T-helper 1 cell treated with Interleukin-12 subunit alpha and Interleukin-12 subunit beta and Interleukin-4 antibody, amounts not matched to agents 30 ng/mL and 1 ng/mL, for 36 hours (primary cell): Measurements from ENCODE around the gene ARID3C. TPM values are rescaled to one million over a fixed set of nuclear protein-coding genes. Genes with fewer than 3 reads are reported as not detected.

Experiments used
- intact Hi-C: fragments of 100-400 bp; cut with micrococcal nuclease; formaldehyde crosslinking; loops from one replicate; pipeline ENCODE4 v1.15.1; 2024
- total RNA-seq: library from RNA; stranded (reverse); gene quantifications from 2 replicates; pipeline ENCODE4 v1.2.3, GENCODE V29; 2022

Gene ARID3C, protein sequence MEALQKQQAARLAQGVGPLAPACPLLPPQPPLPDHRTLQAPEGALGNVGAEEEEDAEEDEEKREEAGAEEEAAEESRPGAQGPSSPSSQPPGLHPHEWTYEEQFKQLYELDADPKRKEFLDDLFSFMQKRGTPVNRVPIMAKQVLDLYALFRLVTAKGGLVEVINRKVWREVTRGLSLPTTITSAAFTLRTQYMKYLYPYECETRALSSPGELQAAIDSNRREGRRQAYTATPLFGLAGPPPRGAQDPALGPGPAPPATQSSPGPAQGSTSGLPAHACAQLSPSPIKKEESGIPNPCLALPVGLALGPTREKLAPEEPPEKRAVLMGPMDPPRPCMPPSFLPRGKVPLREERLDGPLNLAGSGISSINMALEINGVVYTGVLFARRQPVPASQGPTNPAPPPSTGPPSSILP
- 0.49 TPM in 1 of 2 replicates, not detected in the other for total RNA-seq

DNA sequence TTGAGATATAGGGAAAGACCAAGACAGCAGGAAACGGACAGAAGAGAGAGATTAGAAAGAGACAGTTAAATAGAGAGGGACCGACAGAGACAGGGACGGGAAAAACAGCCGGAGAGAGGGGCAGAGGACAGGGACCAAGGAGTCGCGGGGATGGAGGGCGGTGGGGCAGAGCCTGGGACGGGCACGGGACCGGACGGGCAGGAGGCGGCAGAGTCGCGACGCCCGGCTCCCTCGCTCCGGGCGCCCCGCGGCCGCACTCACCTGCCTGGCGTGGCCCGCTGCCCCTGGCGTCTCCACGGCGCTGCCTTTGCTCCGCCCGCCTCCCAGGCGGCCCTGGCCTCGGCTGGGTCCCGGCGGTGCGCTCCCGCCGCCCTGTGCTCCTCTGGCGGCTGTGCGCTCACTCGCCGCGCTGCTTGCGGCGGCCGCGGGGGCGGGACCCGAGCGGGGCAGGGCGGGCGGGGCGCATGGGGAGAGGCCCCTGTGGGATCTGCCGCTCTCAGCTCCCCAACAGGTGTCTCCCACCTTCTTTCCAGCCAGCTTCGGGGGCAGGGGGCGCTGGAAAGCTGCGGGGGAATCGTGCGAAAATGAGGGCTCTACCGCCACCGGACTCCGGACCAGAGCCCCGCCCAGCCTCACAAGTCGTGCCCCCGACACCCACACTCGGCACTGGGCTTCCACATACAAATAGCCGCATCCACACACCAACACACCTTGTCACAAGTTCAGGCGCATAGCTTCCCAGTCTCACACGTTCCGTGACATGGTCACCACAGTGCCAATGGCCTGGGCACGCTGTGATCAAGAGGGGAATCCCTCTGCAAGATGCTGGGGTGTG, at the start of gene ARID3C:
ARID3C (minus strand) TSS at position 411 of the 835 bp plus-strand sequence. CDS start 1,052 bp downstream, outside the sequence.
- intact Hi-C loops, result loop anchor here (1.0 to 10.0 kb wide), 4 partner anchors 9 to 1026 kb away; partner anchors contain the start of genes CCDC107, DCTN3, RMRP and RPP25L

DNA sequence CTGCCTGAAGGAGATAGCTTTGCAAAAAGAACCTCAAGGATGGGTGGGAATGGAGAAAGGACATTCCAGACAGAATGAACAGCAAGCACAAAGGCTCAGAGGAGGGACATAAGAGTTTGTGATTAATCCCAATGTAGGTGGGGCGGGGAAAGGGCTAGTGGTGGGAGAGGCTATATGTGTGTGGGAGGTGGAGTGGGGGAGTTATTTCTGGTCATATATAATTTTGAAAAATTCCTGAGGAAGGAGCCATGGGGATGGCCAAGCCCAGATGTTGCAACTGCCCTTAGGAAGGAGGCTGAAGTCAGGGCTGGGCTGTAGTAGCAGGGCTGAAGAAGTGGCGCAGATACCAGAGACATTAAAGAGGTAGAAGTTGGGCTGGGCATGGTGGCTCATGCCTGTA, 47.0 kb upstream of the ARID3C start:
- intact Hi-C loops, result loop anchor here (1.0 kb wide), 1 partner anchor 26 kb away; no protein-coding TSS in a partner anchor

DNA sequence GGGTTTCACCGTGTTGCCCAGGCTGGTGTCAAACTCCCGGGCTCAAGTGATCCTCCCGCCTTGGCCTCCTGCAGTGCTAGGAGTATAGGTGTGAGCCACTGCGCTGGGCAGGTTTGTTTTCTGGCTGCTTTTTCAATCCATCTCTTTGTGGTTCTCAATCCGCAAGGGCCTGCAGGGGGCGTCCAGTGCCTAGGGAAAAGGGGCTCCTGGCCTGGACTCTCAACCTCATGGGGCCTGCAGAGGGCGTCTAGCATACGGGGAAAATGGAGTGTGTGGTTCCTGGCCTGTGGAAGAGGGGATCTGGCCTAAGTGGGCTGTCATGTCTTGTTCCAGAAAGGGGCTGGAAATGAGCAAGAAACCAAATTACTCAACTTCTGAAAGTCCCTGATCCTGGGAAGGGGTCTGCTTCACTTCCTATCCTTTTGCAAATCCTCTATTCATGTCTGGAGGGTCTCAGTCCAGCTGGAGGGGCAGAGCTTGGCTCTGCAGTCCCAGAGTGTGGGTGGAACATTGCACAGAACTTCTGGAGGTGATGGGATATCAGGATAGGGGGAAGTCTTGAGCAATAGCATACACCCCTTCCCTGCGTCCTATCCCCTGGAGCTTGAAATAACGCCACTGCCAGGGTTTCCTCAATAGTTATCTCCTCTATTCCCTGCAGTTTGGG, 46.3 kb upstream of the ARID3C start:
- intact Hi-C loops, result loop anchor here (1.0 kb wide), 1 partner anchor 27 kb away; no protein-coding TSS in a partner anchor

DNA sequence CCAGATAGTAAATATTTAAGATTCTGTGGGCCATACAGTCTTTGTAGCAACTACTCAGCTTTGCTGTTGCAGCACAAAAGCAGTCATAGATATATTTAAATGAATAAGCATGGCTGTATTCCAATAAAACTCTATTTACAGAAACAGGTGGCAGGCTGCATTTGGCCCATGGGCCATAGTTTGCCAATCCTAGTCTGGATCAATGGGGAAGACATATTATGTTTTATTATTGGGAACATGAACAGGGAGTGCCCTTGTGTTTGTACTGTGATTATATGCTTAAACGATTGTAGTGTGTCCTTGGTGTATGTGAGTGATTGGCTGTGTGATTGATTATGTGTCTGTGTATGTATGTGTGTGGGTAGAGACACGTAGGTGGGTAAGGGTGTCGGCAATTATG, 45.6 kb upstream of the ARID3C start:
- intact Hi-C loops, result no loop called here

DNA sequence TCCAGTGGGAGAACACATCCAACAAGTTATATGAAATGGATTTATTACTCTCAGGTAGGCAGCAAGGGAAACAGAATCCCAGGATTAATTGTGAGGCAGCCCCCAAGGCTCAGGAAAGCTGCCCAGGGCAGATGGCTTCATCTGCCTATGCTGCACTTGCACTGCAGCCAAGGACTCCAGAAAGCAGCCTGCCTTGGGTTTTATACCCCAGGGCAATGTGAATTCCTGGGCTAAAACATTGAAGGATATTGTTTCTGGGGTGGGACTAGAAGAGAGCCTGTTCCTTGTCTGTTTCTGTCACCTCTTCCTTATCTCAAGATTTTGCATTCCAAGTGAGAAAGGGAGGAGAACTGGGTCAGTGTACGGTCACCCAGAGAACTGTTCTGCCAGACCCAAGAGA, 42.4 kb upstream of the ARID3C start:
- intact Hi-C loops, result no loop called here

DNA sequence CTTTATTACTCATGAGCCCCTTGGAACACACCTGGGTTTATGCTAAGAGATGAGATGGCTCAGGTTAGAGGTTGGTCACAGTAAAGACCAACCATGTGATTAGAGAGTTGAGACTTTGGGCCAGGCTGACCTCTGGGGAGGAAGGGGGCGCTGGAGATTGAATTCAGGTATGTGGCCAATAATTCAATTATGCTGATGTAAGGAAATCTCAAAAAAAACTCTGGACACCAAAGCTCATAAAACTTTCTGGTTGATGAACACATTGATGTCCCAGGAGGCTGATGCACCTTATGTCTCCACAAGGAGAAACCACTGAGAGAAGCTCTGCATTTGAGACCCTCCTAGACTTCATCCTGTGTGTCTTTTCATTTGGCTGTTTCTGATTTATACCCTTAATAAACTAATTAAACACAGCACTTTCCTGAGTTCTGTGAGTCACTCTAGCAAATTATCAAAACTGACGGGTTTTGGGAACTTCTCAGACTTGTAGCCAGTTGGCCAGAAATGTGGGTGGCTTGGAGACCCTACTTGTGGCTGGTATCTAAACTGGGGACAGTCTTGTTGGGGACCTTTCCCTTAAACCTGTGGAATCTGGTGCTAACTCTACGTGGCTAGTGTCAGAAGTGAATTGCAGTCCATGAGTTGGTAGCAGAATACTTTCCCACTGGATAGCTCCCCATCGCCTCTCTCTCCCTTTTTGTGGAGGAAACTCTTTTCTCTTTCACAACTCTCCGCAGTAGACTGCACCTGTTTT, 41.1 kb upstream of the ARID3C start:
- intact Hi-C loops, result loop anchor here (5.0 to 10.0 kb wide), 5 partner anchors 405 to 1198 kb away; partner anchors contain the start of genes CREB3, FANCG, NOL6 and TLN1

DNA sequence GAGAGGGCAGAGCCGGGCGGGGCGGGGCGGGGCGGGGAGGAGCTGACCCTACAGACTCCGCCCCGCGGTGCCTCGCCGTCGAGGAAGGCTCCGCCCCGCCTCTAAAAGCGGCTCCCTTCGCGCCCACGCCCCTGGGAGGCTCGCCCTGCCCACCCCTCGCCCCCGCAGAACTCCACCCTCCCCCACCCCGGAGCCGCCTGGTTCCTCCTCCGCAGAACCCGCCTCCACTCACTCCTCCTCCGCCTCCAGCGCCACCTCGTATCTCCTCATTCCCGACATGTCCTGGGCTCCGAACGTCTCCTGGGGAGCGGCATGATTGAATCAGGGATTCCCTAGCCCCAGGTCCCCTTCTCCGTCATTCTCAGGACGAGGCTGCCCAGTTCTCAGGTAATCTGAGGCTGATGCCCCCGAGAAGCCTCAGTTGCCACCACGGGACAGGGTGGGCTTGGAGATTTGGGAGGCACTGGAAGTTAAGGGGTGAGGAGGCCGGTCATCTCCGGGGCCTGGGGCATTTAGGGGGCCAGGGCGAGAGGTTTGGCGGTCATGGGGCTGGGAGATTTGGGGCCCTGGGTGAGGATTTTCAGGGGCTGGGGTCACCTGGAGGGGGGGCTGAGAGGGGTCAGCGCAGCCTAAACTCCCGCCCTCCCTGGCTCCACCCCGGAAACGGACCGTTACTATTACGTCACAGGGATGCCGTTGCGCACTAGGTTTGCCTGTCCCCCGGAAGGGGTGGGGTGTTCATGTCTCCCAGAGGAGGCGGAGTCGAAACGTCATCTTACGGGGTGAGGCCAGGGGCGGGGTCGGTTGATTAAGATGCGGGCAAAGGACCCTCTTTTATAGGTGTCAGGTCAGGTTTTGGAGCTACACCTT, 36.8 kb upstream of the ARID3C start:
- intact Hi-C loops, result loop anchor here (1.0 to 10.0 kb wide), 18 partner anchors 19 to 1193 kb away; partner anchors contain the start of genes CREB3, DCTN3, DNAI1 and DNAJB5

DNA sequence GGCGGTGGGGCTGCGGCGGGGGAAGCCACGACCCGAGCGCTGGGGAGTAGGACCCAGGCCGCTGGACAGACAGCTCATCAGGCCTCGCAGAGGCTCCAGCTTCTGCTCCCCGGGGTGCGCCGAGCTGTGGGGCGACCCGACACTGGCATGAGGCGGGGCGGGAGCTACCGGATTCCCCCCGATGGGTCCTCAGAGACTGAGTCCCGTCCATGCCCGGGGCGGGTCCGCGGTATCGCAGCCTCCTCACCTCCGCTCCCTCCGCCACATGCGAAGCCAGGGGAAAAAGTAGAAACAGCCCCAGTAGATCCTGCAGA, 36.2 kb upstream of the ARID3C start:
- intact Hi-C loops, result loop anchor here (1.0 to 10.0 kb wide), 17 partner anchors 19 to 1193 kb away; partner anchors contain the start of genes CREB3, DCTN3, DNAI1 and DNAJB5

DNA sequence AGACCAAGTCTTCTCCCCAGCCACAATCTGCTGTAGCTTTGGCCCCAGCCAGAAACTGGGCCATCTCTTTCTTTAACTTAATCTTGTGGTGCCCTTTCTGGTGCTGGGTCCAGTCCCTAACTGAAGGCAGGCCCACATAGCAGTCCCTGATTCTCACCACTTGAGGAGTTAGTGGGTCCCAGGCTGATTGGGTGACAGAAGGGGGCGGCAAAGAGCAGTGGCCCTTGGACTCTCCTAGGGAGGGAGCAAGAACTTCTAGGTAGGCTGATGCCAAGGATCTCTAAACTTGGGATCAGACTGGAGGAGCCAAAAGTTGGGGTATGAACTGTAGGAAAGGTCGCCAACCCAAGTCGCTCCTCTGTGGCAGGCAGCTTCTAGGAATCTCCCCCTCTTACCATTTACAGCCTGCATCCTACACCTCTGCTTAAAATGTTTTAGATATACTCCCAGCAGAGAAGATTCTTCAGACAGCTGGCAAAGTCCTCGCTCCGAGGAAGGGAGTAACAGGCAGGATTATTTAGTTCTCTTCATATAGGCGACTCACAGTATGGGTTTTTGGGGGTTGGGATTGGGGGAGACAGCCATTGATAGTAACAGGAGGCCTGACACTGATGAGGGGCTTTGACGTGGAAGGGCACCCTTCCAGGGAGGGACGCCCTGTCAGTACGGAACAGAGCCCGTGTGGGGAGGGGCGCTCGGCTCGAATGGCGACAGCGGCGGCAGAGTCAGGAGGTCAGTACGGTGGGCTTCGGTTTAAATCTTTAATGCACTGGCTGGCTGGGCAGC, 35.6 kb upstream of the ARID3C start:
- intact Hi-C loops, result loop anchor here (1.0 to 10.0 kb wide), 18 partner anchors 18 to 1192 kb away; partner anchors contain the start of genes CREB3, DCTN3, DNAI1 and DNAJB5

DNA sequence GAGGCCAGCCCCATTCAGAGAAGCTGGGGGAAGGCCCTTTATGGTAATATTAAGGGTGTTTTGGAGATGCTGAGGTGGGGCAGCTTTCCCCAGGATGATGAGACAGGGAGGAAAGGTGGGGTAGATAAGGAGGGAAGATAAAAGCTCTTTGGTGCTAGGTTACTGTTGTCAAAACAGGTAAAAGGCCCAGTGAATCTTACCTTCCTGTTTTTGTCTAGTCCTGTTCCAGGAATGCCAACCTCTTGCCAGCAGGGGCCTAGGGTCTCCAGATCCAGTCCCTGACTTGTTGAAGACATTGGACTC, 34.4 kb upstream of the ARID3C start:
- intact Hi-C loops, result loop anchor here (10.0 kb wide), 3 partner anchors 412 to 1072 kb away; partner anchors contain the start of genes CREB3, FANCG, TLN1 and UBAP2

DNA sequence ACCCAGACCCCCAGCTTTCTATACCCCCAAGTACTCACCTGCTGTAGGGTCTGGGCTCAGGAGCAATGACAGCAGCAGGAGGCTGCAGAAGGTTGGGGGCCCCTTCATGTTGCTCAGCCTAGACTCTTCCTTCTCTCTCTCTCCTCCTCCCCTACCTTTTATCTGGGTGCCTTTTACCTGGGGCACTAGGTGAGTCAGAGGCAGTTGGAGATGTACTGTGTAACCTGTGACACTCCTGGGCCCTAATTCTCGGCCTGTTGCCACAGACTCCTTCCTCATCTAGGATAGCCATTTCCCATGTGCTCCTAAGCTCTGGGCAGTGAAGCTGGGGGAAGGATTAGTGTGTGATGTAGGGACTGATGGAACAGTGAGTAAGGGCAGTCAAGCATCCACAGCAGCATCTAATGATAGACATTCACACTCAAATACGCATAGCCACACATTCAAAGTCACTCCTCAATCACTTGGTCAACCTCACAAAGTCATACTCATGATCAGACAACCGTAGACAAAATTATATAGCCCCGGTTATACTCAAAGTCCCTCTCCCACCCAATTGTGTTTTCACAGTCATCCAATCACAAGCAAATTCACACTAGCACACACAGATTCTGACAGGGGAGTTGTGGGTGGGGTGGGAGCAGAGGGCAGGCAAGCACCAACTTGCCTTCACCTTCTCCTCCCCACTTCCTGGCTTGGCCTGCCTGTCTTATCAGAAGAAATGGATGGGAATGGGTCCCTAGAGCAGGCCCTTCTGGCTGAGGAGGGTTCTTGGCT, 33.8 kb upstream of the ARID3C start, which contains the start of gene CCL27:
CCL27 (minus strand) TSS at position 132 of the 777 bp plus-strand sequence; CDS start at position 108, 24 bp downstream.
- intact Hi-C loops, result loop anchor here (10.0 kb wide), 3 partner anchors 412 to 1072 kb away; partner anchors contain the start of genes CREB3, FANCG, TLN1 and UBAP2

DNA sequence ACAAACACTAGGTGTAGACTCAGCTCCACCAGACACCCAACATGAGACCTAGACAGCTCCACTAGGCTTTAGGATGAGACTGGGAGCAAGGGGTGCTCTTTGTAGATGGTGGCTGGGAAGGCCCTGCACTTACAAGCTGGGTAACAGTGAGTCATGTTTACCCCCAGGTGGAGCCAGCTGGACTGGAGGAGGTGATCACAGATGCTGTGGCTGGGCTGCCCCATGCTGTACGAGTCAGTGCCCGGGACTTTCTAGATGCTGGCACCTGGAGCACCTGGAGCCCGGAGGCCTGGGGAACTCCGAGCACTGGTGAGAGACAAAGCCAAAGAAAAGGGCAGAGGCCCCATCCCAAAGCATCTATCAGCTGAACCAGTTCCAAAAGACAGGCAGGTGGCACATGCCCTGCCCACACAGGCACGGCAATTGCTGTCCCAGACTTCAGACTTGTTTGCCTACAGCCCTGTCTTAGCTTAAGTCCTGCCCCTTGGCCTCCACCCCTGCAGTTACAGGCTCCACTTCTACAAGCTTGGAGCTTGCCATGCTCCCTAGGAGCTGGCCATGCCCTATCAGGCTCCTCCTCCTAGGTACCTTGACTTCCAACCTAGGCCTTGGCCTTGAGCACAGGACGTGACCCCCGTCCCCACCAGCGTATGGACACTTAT, 30.9 kb upstream of the ARID3C start:
- intact Hi-C loops, result loop anchor here (10.0 kb wide), 3 partner anchors 415 to 1075 kb away; partner anchors contain the start of genes CREB3, FANCG, TLN1 and UBAP2

DNA sequence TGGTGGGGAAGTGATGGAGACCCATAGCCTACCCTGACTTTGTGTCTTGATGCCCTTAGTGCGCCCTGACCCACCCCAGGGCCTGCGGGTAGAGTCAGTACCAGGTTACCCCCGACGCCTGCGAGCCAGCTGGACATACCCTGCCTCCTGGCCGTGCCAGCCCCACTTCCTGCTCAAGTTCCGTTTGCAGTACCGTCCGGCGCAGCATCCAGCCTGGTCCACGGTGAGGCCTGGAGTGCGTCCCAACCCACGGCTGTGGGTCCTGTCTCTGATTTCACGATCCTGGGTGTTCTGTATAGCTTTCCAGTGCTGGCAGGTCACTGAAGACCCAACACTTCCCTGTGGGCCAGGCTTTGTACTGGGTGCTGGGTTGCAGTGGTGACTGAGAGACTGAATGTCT, 29.6 kb upstream of the ARID3C start:
- intact Hi-C loops, result no loop called here

DNA sequence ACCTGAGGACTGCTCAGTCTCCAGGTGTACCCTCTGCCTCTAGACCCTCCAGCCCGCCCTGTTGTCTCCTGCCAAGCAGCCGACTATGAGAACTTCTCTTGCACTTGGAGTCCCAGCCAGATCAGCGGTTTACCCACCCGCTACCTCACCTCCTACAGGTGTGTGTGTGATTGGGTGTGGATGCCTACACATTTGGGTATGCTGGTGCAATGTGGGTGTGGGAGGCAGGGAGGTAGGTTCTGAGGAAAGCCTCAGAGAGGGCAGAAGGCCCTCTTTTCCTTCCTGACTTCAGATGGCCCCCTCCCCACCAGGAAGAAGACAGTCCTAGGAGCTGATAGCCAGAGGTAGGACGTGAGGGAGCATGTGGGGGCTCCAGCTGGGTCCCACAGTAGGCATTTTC, 28.1 kb upstream of the ARID3C start:
- intact Hi-C loops, result no loop called here

DNA sequence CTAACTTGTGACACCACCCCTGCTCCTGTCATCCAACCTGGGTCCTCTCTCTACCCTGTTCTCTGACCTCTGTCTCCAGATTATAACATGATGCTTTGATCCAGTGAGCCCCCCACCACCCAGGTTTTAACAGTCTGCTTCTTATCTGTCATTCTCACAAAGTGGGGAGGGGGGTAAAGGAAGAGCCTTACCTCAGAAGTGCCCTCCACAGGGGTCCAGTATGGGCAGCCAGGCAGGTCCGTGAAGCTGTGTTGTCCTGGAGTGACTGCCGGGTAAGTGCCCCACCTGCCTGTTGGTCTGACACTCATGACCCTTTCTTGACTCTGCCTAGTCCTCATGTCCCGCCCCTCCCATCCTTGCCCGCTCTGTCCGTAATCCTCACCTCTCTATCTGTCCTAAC, 26.5 kb upstream of the ARID3C start:
- intact Hi-C loops, result no loop called here

DNA sequence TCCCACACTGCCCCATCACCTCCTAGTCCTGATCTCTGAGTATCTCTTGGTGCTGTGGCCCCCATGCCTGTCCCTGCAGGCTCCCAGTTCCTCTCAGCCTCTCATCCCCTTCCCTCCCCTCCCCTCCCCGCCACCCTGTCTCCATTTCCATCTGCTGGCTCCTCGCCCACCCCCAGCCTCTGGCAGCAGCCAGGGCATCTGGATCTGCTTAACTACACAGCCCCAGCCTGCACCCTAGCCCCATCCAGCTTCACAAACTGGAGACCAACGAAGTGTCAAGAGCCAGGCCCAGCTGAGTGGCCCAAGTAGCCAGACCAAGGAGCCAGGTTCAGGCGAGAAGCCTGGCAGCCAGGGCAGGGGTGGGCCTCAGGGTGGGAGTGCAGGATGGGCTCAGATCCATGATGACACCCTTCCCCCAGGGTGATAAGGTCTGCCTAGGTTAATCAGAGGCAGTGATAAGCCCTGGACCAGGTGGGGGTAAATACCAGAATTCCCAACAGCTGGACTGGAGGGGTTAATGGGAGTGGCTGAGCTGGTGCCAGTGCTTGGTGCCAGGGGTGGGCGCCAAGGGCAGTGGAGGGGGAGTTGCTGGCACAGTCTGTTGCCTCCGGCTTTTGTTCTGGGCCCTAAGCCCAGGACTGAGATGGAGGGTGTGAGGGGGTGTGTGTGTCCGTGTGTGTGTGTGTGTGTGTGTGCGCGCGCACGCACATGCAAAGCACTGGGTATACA, 25.6 kb upstream of the ARID3C start:
- intact Hi-C loops, result no loop called here
